ENCODE measurements around the gene PSMD8. TPM values are rescaled to one million over a fixed set of nuclear protein-coding genes. Genes with fewer than 3 reads are reported as not detected.

The PSMD8 gene
- total RNA-seq, result 200 and 206 TPM in 2 replicates

DNA sequence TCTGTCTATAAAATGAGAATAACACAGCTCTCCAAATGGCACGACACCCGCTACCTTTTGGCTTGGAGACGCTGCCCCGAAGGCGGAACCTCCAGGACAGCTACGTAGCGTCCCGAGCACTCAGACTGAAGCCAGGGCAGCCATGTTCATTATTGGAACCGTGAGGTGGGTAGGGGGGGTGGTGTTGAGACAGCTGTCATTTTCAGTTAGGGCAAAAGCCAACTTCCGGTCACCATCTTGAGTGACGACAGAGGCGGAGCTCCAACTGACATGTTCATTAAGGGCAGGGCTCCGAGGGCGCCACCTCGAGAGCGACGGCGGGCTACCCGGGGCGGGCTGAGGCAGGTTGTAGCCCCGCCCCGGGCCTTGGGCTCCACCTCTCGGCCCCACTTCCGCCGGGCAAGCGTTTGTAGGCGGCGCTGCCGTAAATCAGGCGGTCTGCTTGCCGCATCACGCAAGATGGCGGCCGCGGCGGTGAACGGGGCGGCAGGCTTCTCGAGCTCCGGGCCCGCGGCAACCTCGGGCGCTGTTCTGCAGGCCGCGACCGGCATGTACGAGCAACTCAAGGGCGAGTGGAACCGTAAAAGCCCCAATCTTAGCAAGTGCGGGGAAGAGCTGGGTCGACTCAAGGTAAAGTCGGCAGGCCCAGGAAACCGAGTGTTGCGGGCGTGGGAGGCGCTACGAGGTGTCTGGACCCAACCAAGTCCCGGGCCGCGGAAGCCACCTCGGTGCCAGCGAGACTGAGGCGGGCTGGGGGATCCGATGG, at the start of gene PSMD8:
PSMD8 (plus strand) TSS at position 240 of the 766 bp plus-strand sequence; CDS start at position 271, 31 bp downstream.
- intact Hi-C loops (cut with micrococcal nuclease), result loop anchor here (1.0 to 2.0 kb wide), 6 partner anchors 12 to 556 kb away; partner anchors contain the start of genes FAM98C, MRPS12 and SARS2

DNA sequence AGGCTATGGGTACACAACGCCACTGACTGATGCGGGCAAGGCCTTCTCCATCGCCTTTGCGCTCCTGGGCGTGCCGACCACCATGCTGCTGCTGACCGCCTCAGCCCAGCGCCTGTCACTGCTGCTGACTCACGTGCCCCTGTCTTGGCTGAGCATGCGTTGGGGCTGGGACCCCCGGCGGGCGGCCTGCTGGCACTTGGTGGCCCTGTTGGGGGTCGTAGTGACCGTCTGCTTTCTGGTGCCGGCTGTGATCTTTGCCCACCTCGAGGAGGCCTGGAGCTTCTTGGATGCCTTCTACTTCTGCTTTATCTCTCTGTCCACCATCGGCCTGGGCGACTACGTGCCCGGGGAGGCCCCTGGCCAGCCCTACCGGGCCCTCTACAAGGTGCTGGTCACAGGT, 47.8 kb upstream of the PSMD8 start:
- intact Hi-C loops (cut with micrococcal nuclease), result no loop called here

DNA sequence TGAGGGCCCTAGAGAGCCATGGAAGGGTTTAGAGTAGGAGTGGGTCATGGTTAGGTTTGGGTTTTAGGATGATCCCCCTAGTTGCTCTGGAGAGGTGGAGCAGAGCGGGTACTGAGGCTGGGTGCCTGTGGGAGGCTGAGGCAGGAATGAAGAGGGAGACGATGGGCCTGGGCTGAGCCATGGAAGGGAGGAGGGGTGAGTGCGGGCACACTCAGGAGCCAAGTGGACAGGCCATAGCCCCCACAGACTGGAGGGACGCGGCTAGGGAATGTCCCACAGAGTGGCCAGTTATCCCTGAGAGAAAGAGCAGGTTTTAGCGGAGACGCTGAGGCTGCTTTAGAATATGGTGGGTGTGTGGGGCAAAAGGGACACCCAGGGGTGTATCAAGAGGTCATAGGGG, 44.7 kb upstream of the PSMD8 start:
- intact Hi-C loops (cut with micrococcal nuclease), result no loop called here

DNA sequence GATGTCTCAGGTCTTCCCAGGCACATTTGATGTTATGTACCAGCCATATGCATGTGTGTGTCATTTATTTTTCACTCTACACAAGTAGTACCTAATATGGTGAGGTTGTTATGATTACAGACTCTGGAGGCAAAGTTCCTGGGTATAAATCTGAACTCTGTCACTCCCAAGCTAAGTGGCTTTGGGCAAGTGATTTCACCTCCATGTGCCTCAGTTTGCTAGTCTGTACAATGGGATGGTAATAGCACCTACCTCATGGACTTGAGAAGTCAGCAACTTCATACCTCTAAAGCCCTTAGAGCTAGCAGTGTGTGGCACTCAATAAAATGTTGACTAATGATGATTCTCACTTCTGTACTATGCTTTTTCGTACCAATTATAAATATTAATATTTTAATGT, 42.6 kb upstream of the PSMD8 start:
- intact Hi-C loops (cut with micrococcal nuclease), result no loop called here

DNA sequence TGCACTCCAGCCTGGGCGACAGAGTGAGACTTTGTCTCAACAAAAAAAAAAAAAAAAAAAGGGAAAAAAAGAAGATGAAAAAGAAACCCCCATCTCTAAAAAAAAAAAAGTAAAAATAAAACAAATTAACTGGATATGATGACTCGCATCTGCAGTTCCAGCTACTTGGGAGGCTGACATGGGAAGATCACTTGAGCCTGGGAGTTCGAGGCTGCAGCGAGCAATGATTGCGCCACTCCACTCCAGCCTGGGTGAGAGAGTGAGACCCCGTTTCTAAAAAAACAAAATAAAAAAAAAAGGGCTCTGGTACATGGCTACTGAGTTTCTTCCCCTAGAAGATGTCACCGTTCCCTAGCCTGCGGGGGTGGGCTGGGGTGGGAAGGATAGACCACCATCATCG, 41.1 kb upstream of the PSMD8 start:
- intact Hi-C loops (cut with micrococcal nuclease), result no loop called here

DNA sequence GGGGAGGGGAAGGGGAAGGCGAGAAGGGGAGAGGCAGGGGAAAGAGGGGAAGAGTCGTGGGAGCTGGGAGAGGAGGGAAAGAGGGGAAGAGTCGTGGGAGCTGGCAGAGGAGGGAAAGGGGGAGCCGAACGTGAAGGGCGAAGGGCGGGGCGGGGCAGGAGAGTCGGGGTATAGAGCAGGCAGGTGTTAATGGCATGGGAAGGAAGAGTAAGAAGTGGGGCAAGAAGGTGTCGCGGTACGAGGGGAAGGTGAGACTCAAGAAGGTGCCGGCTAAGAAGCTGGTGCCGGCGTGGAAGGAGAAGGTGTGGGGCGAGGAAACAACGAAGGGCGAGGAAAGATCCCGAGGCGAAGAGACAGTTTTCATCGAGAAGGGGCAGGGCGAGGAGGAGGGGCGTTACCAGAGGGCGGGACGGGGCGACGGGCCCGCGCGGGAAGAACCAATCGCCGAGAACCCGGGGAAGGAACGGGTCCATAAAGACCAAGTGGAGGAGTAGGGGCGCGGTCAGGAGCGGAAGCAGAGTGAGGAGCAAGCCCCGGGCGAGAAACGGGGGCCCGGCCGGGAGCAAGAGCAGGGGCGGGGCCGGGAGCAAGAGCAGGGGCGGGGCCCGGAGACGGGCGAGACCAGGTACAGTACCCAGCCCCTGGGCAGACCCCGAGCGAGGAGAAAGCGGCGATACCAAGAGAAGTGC, 38.3 kb upstream of the PSMD8 start:
- intact Hi-C loops (cut with micrococcal nuclease), result loop anchor here (1.0 to 5.0 kb wide), 11 partner anchors 20 to 437 kb away; partner anchors contain the start of genes GGN, PSMD8, SIPA1L3 and SPINT2

DNA sequence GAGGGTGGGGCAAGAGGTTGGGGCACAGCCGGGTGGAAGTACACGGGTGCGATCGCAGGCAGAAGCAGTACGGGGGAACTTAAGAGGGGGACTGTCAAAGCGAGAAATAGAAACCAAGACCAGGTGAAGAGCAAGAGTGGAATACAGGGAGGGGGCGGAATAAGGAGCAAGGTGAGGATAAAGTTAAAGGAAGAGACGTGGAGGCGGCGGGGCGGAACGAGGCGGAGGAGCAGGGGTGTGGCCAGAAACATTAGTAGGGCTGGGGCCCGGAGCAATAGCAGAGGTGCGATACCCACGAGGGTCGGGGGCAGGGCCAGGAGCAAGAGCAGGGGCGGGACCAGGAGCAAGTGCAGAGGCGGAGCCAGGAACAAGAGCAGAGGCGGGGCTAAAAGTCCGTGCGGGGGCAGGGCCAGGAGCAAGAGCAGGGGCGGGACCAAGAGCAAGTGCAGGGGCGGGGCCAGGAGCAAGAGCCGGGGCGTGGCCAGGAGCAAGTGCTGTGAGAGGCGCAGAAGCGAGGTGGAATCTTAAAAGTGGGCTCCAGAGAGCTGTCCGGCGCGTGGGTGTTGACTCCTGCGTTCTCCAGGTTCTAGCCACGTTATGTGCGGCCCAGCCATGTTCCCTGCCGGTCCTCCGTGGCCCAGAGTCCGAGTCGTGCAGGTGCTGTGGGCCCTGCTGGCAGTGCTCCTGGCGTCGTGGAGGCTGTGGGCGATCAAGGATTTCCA, 37.6 kb upstream of the PSMD8 start:
- intact Hi-C loops (cut with micrococcal nuclease), result loop anchor here (1.0 to 5.0 kb wide), 7 partner anchors 26 to 429 kb away; partner anchors contain the start of genes GGN, PSMD8, SIPA1L3 and SPINT2

DNA sequence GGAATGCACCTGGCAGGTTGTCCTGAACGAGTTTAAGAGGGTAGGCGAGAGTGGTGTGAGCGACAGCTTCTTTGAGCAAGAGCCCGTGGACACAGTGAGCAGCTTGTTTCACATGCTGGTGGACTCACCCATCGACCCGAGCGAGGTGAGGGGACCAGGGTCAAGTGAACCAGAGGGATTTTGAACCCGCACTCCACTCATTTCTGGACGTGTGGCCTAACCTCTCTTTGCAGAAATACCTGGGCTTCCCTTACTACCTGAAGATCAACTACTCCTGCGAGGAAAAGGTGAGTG, 37.1 kb upstream of the PSMD8 start:
- intact Hi-C loops (cut with micrococcal nuclease), result loop anchor here (2.0 to 5.0 kb wide), 4 partner anchors 50 to 290 kb away; partner anchors contain the start of genes GGN, SPINT2 and SPRED3

DNA sequence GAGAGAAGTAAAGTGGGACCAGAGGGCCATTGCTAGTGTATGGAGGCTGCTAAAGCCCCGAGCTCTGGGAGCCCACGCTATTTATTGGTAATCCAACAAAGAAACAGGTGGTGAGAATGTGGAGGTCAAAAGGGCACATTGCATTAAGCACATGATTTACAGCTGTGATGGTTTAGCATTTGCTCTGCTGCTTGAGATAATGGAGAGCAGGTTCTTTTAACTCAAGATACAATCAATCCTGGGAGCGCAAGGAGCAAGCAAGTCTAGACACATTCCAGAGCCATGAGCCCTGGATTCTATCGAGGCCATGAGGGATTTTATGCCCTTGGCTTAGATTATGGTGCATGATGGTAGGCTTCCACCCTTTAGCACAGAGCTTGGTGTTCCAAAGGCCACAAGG, 35.4 kb upstream of the PSMD8 start:
- intact Hi-C loops (cut with micrococcal nuclease), result loop anchor here (5.0 kb wide), 3 partner anchors 48 to 292 kb away; partner anchors contain the start of genes GGN, SPINT2 and SPRED3

DNA sequence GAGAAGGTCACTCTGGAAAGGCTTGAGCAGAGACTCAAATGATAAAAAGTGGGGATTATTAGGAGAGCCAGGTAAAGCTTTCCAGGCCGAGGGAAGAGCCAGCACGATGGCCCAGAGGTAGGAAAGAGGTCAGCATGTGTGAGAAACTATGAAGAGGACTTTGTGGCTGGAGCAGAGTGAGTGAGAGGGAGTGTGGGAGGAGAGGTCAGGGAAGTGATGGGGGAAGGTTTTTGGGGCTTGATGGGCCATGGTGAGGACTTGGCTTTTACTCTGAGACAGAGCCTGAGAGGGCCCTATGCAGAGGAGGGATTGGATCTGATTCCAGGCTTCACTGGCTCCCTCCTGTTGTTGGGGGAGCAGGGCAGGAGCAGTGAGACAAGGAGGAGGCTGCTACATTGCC, 33.4 kb upstream of the PSMD8 start:
- intact Hi-C loops (cut with micrococcal nuclease), result no loop called here

DNA sequence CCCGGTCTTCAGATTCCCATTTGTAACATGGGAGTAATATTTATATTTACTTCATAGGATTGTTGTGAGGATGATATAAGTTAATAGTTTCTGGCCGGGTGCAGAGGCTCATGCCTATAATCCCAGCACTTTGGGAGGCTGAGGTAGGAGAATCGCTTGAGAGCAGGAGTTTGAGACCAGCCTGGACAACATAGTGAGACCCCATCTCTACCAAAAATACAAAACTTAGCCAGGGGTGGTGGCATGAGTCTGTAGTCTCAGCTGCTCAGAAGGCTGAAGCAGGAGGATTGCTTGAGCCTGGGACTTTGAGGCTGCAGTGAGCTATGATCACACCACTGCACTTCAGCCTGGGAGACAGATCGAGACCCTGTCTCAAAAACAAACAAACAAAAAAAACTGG, 27.5 kb upstream of the PSMD8 start:
- intact Hi-C loops (cut with micrococcal nuclease), result no loop called here

DNA sequence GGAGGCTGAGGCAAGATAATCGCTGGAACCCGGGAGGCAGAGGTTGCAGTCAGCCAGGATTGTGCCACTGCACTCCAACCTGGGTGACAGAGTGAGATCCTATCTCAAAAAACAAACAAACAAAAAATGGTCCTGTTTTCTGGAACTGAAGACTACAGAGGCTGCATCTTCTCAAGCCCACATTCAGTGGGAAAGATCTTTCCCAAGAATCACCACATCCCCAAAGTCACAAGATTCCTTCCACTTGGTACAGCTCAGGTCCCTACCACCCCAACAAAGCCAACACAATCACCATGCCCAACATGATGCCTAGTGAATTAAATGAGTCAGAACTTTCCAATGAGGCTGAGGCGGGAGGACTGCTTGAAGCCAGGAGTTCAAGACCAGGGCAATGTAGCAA, 23.5 kb upstream of the PSMD8 start:
- intact Hi-C loops (cut with micrococcal nuclease), result no loop called here

DNA sequence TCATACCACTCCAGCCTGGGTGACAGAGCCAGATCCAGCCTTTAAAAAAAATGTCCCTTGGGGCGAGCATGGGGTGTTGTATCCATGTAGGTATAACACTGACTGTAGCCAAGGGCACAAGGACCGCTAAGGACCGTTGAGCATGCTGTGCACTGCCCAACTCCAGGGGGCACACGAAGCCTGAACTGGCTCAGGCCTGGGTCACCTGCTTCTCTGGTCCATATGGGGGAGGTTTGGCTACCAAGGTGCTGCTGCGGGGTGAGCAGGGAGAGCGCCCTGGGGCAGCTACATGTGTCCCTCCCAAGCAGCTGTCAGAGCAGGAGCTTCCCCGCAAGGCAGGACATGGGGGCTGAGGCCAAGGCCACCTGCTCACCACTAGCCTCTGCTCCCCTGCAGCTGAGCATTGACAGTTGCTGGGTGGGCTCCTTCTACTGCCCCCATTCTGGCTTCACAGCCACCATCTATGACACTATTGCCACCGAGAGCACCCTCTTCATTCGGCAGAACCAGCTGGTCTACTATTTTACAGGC, 22.4 kb upstream of the PSMD8 start:
- intact Hi-C loops (cut with micrococcal nuclease), result no loop called here

DNA sequence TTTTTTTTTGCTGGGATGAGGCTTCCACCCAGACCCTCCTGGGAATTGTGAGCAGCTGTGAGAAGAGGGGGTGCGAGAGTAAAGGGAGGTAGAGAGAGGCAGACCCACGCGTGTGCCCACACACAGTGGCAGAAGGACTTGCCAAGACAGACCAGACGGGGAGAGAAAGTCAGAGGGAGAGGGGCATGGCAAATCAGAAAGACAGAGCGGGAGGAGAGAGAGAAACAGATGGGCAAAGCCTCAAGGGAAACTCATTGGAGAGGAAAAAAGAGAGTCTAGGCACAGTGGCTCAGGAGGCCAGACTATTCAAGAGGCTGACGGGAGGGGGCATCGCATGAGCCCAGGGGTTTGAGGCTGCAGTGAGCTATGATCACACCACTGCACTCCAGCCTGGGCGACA, 21.8 kb upstream of the PSMD8 start:
- intact Hi-C loops (cut with micrococcal nuclease), result no loop called here

DNA sequence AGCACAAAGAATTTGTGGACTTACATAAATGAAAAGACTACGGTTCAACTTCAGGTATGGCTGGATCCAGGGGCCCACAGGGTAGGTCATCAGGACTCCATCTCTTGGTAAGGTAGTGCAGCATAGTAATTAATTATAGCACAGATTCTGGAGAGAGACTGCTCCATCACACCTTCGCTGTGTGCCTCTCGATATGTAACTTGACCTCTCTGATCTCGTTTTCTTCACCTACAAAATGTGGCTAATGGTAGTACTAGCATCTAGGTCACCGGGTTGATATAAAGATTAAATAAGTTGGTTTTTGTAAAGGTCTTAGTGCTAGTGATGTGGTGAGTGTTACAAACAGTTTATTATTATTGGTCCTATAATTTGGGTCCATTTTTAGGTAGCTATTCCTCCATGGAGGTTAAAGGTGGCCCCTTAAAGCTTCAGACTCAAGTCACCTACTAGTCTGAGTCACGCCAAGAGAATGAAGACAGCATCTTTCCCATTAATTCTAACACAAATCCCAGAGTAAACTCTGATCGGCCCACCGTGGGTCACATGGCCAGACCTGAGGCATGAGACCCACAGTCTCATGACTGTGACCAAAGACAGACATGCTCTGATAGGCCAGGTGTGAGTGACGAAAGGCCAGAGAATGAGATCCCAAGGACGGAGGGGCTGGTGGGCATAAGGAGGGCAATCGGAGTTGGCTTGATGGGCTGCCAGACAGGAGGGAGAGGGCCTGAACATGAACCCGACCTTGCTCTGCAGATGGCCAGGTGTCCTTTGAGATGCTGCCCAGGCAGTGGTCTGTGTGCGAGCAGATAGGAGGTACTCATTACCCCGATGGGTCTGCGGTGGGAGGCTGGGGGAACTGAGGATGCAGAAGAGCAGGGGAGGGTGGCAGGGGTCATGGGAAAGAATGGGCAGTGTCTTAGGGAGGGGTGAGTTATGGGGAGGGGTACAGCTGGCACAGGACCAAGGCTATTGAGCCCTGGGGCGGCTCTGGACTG, 18.3 kb upstream of the PSMD8 start:
- intact Hi-C loops (cut with micrococcal nuclease), result no loop called here

DNA sequence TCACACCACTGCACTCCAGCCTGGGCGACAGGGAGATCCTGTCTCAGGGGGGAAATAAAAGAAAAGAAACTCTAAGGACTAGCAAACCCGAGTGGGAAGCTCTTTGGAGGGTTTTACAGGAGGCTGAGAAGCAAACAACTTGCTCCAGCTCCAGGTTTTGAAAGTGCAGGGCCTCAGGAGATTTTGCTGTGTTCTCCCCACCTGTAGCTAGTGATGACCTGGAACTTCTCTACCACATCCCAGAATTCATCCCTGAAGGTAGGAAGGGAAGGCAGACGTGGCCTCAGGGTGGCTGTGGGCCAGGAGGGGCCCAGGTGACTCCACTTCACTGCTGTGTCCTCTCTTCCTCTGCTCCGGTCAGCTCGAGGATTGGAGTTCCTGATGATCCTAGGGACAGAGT, 16.3 kb upstream of the PSMD8 start:
- intact Hi-C loops (cut with micrococcal nuclease), result no loop called here

DNA sequence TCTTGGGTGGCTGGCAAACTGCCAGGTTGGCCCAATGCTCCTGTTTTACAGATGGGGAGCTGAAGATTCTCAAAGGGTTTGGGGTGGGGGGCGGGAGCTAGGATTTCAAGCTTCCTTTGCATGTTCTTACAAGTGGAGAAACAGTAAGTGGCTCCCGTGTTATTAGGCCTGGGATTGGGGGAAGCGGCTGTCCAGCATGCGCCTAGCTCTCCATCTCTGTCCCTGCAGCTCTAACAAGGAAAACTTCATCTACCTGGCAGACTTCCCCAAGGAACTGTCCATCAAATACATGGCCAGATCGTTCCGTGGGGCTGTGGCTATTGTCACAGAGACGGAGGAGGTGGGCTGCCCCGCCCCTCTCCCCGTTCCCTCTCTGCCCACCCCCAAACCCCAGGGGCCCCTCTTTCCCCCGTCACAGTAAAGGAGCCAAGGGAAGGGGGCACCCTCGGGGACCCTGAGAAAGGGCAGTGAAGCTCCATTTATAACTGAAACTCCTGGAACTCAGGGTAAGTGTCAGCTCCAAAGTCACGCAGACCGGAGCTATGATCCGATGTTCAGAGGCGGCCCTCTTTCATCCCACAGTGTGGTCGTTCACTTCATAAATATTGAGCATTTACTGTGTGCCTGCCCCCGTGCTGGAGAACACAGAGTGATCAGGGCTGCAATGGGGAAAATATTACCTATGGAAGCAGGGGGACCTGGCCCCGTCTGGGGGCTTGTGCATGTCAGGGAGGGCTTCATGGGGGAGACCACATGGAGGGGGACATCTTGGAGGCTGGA, 14.9 kb upstream of the PSMD8 start:
- intact Hi-C loops (cut with micrococcal nuclease), result no loop called here

DNA sequence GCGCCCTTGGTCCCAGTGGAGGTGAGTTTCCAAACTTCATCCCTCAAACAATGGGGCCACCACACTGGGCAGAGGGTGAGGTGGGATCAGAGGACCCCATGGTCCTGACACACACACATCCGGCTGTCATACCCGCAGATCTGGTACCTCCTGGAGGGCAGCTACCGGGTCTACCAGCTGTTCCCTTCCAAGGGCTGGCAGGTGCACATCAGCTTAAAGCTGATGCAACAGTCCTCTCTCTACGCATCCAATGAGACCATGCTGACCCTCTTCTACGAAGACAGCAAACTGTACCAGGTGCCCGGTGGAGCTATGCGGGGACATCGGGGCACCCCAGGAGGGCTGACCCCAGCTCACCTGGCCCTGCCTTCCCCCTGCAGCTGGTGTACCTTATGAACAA, 14.0 kb upstream of the PSMD8 start:
- intact Hi-C loops (cut with micrococcal nuclease), result no loop called here

DNA sequence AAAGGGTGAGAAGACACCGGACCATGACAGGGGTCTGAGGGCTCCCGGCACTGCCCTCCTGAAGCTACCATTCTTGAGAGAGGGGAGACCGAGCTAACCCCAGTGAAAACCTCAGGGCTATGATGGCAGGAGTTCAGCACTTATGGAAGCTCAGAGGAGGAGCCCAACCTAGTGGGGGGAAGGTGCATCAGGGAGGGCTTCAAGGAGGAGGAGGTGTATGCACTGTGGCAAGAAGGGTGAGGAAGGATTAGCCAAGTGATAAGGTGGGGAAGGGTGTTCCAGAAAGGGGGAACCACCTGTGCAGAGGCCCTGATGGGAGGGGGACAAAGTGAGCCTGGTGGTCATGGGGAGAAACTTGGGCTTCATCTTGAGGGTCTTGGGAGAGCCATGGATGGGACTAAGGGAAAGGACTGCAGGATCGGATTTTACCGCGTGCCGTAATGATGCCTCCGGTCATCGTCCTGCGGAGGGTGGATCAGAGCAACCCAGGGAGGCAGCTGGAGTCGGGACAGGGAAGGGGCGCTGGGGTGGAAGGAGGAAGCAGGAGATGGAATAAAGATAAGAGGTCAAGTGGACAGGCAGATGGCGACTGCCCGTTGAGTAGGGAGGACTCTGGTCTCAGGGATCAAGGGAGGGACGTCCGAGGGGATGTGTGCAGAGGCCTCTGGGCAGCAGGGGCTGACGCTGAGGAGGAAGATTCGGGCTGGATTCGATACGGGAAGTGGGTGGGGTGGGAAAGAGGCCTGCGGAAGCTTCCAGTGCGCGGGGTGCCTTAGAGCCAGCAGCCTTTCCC, 13.3 kb upstream of the PSMD8 start:
- intact Hi-C loops (cut with micrococcal nuclease), result no loop called here
